ENCODE measurements around the gene LIMK2. TPM values are rescaled to one million over a fixed set of nuclear protein-coding genes. Genes with fewer than 3 reads are reported as not detected.

The LIMK2 gene
- total RNA-seq, 1 experiment from 2014 or later: 42.8 TPM

- DNase-seq (ENCODE audit: low spot score): no peak
- ATAC-seq: no peak
- Mint-ChIP-seq H3K4me1 (peaks cover 5% of the 10 kb centered on the region), H3K4me3 (no peak overlapping the region), H3K36me3 (peaks cover 4% of the 10 kb centered on the region), H3K27ac (no peak overlapping the region), H3K9me3 (no peaks in the 10 kb centered on the region), H3K27me3 (ENCODE audit: low read depth) (no peaks in the 10 kb centered on the region)
- TF ChIP-seq ZNF423 (CRISPR knock-in tag; IDR thresholded peaks at IDR 0.05): no peak
- no peak for TF ChIP-seq ATF3 (CRISPR knock-in tag; conservative IDR thresholded peaks at IDR 0.05)
- TF ChIP-seq GRHL2 (CRISPR knock-in tag; IDR thresholded peaks at IDR 0.05; ENCODE audit: insufficient replicate concordance, severe bottlenecking): no peak
- no peak for TF ChIP-seq ZNF317 (CRISPR knock-in tag; IDR thresholded peaks at IDR 0.05; ENCODE audit: borderline replicate concordance, low read depth)
- TF ChIP-seq ATF2 (CRISPR knock-in tag; IDR thresholded peaks at IDR 0.05; ENCODE audit: borderline replicate concordance, low read depth): no peak
- TF ChIP-seq KAT7 (CRISPR knock-in tag; IDR thresholded peaks at IDR 0.05; ENCODE audit: borderline replicate concordance): no peak
- TF ChIP-seq TEAD1 (CRISPR knock-in tag; IDR thresholded peaks at IDR 0.05): no peak
- TF ChIP-seq CREB1 (CRISPR knock-in tag; IDR thresholded peaks at IDR 0.05): no peak
- TF ChIP-seq, protein P1, sequence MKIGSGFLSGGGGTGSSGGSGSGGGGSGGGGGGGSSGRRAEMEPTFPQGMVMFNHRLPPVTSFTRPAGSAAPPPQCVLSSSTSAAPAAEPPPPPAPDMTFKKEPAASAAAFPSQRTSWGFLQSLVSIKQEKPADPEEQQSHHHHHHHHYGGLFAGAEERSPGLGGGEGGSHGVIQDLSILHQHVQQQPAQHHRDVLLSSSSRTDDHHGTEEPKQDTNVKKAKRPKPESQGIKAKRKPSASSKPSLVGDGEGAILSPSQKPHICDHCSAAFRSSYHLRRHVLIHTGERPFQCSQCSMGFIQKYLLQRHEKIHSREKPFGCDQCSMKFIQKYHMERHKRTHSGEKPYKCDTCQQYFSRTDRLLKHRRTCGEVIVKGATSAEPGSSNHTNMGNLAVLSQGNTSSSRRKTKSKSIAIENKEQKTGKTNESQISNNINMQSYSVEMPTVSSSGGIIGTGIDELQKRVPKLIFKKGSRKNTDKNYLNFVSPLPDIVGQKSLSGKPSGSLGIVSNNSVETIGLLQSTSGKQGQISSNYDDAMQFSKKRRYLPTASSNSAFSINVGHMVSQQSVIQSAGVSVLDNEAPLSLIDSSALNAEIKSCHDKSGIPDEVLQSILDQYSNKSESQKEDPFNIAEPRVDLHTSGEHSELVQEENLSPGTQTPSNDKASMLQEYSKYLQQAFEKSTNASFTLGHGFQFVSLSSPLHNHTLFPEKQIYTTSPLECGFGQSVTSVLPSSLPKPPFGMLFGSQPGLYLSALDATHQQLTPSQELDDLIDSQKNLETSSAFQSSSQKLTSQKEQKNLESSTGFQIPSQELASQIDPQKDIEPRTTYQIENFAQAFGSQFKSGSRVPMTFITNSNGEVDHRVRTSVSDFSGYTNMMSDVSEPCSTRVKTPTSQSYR (CRISPR knock-in tag; IDR thresholded peaks at IDR 0.05): no peak
- TF ChIP-seq, protein P2, sequence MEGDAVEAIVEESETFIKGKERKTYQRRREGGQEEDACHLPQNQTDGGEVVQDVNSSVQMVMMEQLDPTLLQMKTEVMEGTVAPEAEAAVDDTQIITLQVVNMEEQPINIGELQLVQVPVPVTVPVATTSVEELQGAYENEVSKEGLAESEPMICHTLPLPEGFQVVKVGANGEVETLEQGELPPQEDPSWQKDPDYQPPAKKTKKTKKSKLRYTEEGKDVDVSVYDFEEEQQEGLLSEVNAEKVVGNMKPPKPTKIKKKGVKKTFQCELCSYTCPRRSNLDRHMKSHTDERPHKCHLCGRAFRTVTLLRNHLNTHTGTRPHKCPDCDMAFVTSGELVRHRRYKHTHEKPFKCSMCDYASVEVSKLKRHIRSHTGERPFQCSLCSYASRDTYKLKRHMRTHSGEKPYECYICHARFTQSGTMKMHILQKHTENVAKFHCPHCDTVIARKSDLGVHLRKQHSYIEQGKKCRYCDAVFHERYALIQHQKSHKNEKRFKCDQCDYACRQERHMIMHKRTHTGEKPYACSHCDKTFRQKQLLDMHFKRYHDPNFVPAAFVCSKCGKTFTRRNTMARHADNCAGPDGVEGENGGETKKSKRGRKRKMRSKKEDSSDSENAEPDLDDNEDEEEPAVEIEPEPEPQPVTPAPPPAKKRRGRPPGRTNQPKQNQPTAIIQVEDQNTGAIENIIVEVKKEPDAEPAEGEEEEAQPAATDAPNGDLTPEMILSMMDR (IDR thresholded peaks at IDR 0.05): no peak
- TF ChIP-seq, protein P3, sequence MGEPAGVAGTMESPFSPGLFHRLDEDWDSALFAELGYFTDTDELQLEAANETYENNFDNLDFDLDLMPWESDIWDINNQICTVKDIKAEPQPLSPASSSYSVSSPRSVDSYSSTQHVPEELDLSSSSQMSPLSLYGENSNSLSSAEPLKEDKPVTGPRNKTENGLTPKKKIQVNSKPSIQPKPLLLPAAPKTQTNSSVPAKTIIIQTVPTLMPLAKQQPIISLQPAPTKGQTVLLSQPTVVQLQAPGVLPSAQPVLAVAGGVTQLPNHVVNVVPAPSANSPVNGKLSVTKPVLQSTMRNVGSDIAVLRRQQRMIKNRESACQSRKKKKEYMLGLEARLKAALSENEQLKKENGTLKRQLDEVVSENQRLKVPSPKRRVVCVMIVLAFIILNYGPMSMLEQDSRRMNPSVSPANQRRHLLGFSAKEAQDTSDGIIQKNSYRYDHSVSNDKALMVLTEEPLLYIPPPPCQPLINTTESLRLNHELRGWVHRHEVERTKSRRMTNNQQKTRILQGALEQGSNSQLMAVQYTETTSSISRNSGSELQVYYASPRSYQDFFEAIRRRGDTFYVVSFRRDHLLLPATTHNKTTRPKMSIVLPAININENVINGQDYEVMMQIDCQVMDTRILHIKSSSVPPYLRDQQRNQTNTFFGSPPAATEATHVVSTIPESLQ (CRISPR knock-in tag; IDR thresholded peaks at IDR 0.05): no peak
- TF ChIP-seq RORB (CRISPR knock-in tag; IDR thresholded peaks at IDR 0.05): no peak
- TF ChIP-seq, protein P4, sequence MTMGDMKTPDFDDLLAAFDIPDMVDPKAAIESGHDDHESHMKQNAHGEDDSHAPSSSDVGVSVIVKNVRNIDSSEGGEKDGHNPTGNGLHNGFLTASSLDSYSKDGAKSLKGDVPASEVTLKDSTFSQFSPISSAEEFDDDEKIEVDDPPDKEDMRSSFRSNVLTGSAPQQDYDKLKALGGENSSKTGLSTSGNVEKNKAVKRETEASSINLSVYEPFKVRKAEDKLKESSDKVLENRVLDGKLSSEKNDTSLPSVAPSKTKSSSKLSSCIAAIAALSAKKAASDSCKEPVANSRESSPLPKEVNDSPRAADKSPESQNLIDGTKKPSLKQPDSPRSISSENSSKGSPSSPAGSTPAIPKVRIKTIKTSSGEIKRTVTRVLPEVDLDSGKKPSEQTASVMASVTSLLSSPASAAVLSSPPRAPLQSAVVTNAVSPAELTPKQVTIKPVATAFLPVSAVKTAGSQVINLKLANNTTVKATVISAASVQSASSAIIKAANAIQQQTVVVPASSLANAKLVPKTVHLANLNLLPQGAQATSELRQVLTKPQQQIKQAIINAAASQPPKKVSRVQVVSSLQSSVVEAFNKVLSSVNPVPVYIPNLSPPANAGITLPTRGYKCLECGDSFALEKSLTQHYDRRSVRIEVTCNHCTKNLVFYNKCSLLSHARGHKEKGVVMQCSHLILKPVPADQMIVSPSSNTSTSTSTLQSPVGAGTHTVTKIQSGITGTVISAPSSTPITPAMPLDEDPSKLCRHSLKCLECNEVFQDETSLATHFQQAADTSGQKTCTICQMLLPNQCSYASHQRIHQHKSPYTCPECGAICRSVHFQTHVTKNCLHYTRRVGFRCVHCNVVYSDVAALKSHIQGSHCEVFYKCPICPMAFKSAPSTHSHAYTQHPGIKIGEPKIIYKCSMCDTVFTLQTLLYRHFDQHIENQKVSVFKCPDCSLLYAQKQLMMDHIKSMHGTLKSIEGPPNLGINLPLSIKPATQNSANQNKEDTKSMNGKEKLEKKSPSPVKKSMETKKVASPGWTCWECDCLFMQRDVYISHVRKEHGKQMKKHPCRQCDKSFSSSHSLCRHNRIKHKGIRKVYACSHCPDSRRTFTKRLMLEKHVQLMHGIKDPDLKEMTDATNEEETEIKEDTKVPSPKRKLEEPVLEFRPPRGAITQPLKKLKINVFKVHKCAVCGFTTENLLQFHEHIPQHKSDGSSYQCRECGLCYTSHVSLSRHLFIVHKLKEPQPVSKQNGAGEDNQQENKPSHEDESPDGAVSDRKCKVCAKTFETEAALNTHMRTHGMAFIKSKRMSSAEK (CRISPR knock-in tag; IDR thresholded peaks at IDR 0.05; ENCODE audit: borderline replicate concordance): no peak
- TF ChIP-seq HMGXB4 (CRISPR knock-in tag; IDR thresholded peaks at IDR 0.05): no peak
- TF ChIP-seq, protein P5, sequence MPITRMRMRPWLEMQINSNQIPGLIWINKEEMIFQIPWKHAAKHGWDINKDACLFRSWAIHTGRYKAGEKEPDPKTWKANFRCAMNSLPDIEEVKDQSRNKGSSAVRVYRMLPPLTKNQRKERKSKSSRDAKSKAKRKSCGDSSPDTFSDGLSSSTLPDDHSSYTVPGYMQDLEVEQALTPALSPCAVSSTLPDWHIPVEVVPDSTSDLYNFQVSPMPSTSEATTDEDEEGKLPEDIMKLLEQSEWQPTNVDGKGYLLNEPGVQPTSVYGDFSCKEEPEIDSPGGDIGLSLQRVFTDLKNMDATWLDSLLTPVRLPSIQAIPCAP (CRISPR knock-in tag; IDR thresholded peaks at IDR 0.05): no peak
- no peak for TF ChIP-seq IRF2 (CRISPR knock-in tag; IDR thresholded peaks at IDR 0.05; ENCODE audit: borderline replicate concordance, low read depth)
- no peak for TF ChIP-seq FOXK1 (CRISPR knock-in tag; IDR thresholded peaks at IDR 0.05)
- TF ChIP-seq E2F5 (CRISPR knock-in tag; IDR thresholded peaks at IDR 0.05): no peak
- CTCF ChIA-PET: interaction anchor here (0.7 kb wide), 1 partner anchor 26 kb away, joined by 4 read pairs; the partner anchor contains the start of gene LIMK2
- POLR2A ChIA-PET: no interaction called here
These were observed 26.0 kb downstream of the LIMK2 start for GRCh38 chr22:31238057-31238456.
